LHCN-M2 (cell line): ENCODE data around the gene SUN5. TPM values are rescaled to one million over a fixed set of nuclear protein-coding genes. Genes with fewer than 3 reads are reported as not detected.

ENCODE experiments used
- DNase-seq: peaks from one replicate; pipeline ENCODE4 v3.0.0-alpha.2; 2012; ENCODE audit warnings: low read depth
- total RNA-seq: library from RNA; depleted of rRNA; stranded (reverse); fragments of >200 nt; gene quantifications from 2 replicates; pipeline ENCODE4 v1.2.3, GENCODE V29; 2014

SUN5 gene
- total RNA-seq, 1 experiment from 2014 or later = not detected

GRCh38 chr20:33026779-33027759 lies 22.8 kb upstream of the SUN5 start:
- no peak for DNase-seq

DNA sequence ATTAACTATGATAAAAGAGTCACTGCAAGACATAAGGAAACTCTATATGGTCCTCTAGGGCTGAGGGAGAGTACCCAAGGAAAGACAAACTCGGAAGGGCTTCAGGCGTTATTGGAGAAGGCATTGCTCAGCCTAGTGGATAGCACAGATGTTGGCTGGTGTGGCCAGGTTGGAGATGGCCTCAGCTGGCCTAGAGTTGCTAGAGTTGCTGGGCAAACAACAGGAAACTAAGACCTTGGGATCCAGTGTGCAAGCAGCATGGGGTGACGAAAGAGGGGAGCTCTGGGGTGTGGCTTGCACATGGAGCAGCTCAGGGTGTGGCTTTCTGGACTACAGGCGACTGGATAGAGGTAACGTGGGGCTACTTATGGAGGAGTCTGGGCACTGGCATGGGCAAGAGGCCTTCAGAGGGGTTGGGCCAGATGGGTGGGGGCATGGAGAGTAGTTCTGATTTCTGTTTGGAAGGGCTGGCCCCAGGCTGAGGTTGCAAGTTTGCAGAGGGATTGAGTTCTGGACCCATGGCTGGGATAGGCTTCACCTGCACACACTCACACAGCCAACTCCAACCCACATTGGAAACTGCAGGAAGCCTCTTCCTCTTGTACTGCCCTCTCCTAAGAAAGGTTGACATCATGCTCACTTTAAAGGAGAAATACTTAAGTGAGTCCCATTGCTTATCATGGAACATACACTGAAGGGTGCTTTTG lies 22.0 kb upstream of the SUN5 start:
- DNase-seq = no peak

- no peak for DNase-seq
These were observed 21.2 kb upstream of the SUN5 start for GRCh38 chr20:33025318-33025876.

DNA sequence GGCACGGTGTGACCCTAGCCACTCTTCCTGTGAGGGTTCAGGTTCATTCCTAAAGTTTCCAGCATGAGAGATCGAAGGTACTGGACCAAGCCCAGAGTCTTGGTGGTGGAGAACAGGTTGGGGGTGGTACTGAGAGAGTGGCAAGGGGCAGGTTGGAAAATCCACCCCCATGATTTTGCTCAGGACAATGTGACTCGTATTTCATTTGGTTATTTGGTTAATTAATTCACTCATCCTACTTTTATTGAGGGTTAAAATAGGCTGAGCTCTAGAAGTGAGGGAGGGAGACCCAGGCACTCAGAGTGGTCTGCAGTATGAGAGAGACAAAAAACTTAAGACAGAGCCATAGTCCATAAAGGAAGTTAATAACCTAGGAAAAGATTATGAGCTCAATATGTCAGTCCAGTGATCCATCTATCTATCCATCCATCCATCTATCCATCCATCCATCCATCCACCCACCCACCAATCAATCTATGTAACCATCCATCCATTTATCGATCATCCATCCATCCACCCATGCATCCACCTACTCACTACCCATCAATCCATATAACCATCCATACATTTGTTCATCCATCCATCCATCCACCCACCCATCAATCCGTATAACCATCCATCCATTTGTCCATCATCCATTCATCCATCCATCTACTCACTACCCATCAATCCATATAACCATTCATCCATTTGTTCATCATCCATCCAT lies 20.5 kb upstream of the SUN5 start:
- no peak for DNase-seq

GRCh38 chr20:33024243-33024560 lies 20.0 kb upstream of the SUN5 start:
- DNase-seq = no peak

DNA sequence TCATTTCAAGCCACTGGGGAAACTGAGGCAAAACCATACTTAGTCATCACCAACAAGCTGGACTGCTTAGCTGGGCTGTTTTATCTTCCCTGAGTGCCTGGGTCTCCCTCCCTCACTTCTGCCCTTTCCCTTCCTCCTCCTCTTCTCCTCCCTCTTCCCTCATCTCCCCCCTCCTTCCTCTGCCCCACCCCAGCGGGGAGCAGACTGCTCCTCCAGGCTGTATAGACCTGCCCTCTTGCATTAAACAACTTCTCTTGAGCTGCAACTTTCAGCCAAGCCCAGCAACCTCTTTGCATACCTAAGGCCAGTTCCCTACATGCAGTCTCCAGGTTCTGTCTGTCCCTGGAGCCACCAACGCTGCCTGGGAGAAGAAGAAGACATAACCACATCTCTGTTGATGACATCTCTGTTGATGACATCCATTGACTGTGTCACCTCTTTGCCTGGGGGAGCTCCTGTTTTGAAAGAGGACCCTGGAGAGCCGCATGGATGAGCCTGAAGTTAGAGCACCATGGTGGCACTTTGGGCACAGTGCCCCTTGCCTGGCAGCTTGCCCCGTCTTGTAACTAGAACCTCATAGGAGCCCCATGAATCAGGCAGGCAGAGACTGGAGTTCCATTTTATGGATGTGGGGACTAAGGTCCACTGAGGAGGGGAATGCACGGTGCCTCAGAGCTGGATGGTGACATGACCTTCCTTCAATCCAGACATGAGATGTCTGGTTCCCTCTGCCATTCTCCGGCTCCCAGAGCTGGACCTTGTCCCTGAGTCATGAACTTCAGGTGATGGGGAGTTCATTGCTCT lies 19.4 kb upstream of the SUN5 start:
- DNase-seq = no peak

GRCh38 chr20:33022694-33023438 lies 18.6 kb upstream of the SUN5 start:
- no peak for DNase-seq

GRCh38 chr20:33022289-33022688 lies 18.1 kb upstream of the SUN5 start:
- DNase-seq = no peak

DNA sequence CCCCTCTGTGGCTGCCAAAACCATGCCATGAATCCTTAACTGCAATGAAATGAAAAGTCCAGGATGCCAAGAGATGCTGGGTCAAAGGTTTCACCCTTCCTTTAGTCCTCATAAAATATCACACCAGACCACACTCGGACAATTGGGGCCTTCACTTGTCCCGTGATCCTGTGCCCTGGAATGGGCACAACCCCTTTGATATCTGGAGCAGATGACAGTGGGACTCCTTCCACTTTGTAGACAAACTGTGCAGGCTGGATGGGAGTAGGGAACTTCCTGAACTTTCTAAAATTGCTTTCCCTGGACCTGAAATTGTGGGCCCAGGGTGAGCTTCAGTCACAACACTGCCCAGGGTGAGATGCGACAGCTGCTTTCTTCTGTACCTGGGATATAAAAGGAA lies 17.6 kb upstream of the SUN5 start:
- DNase-seq = no peak

- DNase-seq = no peak
These were observed 16.3 kb upstream of the SUN5 start for GRCh38 chr20:33020278-33021161.

DNA sequence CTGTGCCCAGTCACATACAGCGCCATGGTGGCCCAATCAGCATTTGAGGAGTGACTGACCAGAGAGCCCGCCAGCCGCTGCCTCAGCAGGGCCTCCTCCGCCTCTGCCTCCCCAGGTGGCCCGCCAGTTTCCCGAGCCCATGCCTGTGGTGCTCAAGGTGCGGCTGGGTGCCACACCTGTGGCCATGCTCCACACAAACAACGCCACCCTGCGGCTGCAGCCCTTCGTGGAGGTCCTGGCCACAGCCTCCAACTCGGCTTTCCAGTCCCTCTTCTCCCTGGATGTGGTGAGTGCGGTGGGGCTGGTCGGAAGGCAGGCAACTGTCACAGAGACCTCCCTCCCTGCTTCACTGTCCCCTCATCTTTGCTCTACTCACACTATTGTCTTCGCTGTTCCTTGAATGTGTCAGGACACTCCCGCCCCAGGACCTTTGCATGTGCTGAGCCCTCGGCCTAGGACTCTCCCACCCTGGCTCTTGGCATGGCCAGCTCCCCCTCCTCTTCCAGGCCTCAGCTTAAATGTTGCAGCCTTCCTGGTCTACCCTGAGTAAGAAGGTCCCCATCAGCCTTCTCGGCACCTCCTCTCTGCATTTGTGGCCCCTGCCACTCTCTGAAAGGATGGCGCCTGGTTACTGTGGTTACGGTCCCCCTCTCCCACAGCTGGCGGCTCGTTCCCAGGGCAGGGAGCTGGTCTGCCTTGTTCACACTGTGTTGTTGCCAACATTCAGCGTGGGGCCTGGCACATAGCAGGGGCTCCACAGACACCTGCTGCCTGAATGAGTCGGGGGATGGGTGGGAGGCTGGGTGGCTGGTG lies 15.4 kb upstream of the SUN5 start:
- no peak for DNase-seq

- no peak for DNase-seq
These were observed 14.1 kb upstream of the SUN5 start for GRCh38 chr20:33018169-33018931.

DNA sequence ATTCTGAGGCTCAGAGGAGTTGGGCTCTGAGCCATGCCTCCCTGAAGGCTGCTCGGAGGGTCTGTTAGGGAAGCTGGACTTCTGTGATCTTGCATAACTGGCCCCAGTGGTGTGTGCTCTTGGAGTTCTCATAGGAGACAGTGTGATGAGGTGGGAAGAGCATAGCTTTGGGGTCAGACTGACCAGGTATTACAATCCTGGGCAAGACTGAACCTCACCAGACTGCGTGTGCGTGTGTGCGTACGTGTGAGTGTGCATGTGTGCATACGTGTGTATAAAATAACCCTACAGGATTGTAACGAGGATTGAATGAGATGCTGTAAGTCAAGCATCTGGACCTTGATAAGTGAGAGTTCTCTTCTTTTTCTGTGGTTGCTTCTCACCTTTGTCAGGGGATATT lies 13.3 kb upstream of the SUN5 start:
- DNase-seq = no peak

- no peak for DNase-seq
These were observed 12.4 kb upstream of the SUN5 start for GRCh38 chr20:33016581-33017109.

- no peak for DNase-seq
These were observed 11.7 kb upstream of the SUN5 start for GRCh38 chr20:33015700-33016580.

- DNase-seq = no peak
These were observed 10.9 kb upstream of the SUN5 start for GRCh38 chr20:33015114-33015484.
